ENCODE data around the gene LTB. TPM values are rescaled to one million over a fixed set of nuclear protein-coding genes. Genes with fewer than 3 reads are reported as not detected.

Gene LTB, protein sequence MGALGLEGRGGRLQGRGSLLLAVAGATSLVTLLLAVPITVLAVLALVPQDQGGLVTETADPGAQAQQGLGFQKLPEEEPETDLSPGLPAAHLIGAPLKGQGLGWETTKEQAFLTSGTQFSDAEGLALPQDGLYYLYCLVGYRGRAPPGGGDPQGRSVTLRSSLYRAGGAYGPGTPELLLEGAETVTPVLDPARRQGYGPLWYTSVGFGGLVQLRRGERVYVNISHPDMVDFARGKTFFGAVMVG
- polyA plus RNA-seq (ENCODE audit: insufficient read length in 4 of 4), result 1 to 10 TPM in 3 of 4 donors, under 1 TPM in 1; 0.88 to 2.3 (median 2.0) TPM

- DNase-seq (ENCODE audit: low read depth in 4 of 4, low spot score in 2 of 4), result no peak
These were observed at the start of gene LTB for GRCh38 chr6:31582230-31582643. Gene LTB, minus strand, starts transcription at chr6:31582424. Its CDS starts 7 bp downstream, at chr6:31582417.

DNA sequence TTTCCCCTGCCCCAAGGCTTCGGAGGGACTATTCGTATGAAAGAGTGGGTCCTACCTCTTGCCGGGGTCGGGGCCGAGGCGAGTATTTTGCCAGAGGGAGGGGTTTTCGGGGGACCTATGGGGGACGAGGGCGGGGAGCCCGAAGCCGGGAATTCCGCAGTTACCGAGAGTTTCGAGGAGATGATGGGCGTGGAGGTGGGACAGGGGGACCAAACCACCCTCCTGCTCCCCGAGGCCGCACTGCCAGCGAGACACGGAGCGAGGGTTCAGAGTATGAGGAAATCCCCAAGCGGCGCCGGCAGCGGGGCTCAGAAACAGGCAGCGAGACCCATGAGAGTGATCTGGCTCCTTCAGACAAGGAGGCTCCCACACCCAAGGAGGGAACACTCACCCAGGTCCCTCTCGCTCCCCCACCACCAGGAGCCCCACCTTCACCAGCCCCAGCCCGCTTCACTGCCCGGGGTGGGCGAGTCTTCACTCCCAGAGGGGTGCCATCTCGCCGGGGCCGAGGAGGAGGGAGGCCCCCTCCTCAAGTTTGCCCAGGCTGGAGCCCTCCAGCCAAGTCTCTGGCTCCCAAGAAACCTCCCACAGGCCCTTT, 49.6 kb upstream of the LTB start:
- DNase-seq (ENCODE audit: low read depth in 4 of 4, low spot score in 2 of 4), result no peak

DNA sequence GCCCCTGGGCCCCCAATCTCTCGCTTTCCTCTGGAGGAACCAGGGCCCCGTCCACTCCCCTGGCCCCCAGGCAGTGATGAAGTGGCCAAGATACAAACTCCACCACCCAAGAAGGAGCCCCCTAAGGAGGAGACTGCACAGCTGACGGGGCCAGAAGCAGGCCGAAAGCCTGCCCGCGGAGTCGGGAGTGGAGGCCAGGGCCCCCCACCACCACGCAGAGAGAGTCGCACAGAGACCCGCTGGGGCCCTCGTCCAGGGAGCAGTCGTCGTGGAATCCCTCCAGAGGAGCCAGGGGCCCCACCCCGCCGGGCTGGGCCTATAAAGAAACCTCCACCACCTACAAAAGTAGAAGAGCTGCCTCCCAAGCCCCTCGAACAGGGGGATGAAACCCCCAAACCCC, 49.0 kb upstream of the LTB start:
- DNase-seq (ENCODE audit: low read depth in 4 of 4, low spot score in 2 of 4), result no peak

DNA sequence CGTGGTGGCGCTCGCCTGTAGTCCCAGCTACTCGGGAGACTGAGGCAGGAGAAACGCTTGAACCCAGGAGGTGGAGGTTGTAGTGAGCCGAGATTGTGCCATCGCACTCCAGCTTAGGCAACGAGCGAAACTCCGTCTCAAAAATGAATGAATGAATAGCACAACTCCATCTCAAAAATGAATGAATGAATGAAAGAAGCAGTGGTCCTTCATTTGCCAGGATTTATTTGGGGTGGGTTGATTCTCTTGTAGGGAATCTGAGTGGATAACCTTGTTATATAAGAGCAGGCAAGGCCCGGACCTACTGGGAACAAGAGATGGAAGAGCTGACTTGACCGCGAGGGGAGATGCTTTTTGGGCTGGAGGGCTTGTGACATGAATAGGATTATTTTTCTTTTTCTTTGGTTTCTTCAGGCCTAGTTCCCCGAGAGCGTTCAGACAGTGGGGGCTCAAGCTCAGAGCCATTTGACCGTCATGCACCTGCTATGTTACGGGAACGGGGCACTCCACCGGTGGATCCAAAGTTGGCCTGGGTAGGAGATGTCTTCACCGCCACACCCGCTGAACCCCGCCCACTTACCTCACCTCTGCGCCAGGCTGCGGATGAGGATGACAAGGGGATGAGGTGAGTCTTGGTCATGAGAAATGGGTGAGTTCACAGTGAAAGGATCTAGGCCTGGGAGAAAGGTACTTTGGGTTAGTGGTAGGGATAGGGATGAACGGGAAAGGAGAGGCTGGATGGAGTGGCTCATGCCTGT, 48.1 kb upstream of the LTB start:
- no peak for DNase-seq (ENCODE audit: low read depth in 4 of 4, low spot score in 2 of 4)

DNA sequence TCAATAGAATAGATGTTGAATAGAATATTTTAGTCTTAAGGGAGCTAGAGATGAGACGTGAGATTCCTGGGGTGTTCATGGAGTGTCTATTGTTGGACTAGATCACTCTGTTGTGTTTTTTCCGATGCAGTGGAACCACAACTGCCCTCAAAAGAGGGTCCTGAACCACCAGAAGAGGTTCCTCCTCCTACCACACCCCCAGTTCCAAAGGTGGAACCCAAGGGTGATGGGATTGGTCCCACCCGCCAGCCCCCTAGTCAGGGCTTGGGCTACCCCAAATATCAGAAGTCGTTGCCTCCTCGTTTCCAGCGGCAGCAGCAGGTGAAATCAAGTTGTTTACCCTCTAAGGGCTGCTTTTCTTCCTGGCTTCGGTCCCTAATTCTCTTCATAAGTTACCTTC, 46.8 kb upstream of the LTB start:
- DNase-seq (ENCODE audit: low read depth in 4 of 4, low spot score in 2 of 4), result no peak

- no peak for DNase-seq (ENCODE audit: low read depth in 4 of 4, low spot score in 2 of 4)
These were observed 45.6 kb upstream of the LTB start for GRCh38 chr6:31627690-31628287.

DNA sequence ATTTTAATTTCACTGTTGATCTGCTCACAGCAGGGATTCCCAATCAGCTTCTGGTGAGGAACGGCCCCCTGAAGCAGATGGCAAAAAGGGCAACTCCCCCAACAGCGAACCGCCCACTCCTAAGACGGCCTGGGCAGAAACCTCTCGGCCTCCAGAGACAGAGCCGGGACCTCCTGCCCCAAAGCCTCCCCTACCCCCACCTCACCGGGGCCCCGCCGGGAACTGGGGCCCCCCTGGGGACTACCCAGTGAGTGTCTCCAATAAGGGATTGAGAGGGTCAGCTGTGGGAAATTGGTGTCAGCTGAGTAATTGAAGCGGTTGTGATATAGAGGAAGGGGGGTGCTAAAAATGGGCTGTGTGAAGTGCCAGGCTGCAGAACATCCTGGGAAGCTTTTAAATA, 44.7 kb upstream of the LTB start:
- DNase-seq (ENCODE audit: low read depth in 4 of 4, low spot score in 2 of 4), result no peak

DNA sequence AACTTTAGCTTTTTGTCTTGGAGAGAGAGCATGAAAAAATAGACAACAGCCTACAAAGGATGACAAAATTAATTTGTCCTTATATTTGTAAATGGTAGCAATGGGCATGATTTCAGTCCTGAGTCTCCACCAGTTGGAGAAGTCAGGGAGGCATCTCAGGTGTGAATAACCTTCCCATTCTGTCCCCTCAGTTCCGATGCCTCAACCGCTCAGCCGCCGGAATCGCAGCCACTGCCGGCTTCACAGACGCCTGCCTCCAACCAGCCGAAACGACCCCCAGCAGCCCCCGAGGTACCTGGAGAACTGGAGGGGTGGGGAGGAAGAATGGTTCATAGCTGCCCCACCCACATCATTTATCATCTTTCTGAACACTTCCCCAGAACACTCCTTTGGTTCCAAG, 41.8 kb upstream of the LTB start:
- DNase-seq (ENCODE audit: low read depth in 4 of 4, low spot score in 2 of 4), result no peak

- no peak for DNase-seq (ENCODE audit: low read depth in 4 of 4, low spot score in 2 of 4)
These were observed 40.5 kb upstream of the LTB start for GRCh38 chr6:31622684-31623091.

- peak in 1 of 4 donors; percentile 14 for DNase-seq (ENCODE audit: low read depth in 4 of 4, low spot score in 2 of 4)
These were observed 39.8 kb upstream of the LTB start for GRCh38 chr6:31621991-31622390.

- peak in 2 of 4 donors; percentile 16 to 29 for DNase-seq (ENCODE audit: low read depth in 4 of 4, low spot score in 2 of 4)
These were observed 39.2 kb upstream of the LTB start for GRCh38 chr6:31621320-31621939.

GRCh38 chr6:31620586-31621319, 38.5 kb upstream of the LTB start, which contains the start of gene PRRC2A:
Gene PRRC2A, plus strand, starts transcription at chr6:31620715. Its CDS starts 2,075 bp downstream, at chr6:31622790.
- DNase-seq (ENCODE audit: low read depth in 4 of 4, low spot score in 2 of 4), result peak; percentile 36 to 95 (median 58)

DNA sequence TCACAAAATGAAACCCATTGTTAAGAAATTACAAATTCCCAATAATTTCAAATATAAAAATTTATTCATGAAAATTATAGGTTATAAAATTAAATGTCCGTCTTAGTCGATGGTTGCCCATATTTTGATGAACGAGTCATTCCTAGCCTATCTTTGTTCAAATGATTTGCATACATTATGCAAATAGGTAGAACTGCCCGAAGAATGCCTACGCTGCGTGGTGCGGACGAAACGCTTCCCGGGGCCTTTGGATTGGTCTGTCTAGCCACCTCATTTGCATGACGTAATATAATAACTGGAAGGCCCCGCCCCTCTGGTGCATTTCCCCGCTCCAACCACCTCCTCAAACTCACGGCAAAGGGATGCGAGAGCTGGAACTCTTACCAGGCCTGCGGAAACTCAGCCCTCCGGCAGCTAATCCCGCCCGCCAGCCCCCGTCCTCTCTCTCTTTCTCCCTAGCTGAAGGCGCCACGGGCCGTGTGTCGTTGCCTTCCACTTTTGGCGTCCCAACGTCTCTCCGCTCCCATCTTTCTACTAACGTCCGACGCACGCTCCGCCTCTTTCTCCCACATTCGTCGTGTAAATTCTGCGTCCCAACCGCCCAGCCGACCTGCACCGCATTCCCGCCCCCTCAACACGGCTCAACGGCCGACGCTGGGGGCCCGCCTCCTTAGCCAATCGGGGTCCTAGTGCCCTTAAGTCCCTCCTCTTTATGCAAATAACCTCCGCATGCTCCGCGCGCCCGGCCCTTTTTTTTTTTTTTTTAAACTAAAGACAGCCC, 37.8 kb upstream of the LTB start:
- DNase-seq (ENCODE audit: low read depth in 4 of 4, low spot score in 2 of 4), result peak; percentile 96 to 99 (median 98)

DNA sequence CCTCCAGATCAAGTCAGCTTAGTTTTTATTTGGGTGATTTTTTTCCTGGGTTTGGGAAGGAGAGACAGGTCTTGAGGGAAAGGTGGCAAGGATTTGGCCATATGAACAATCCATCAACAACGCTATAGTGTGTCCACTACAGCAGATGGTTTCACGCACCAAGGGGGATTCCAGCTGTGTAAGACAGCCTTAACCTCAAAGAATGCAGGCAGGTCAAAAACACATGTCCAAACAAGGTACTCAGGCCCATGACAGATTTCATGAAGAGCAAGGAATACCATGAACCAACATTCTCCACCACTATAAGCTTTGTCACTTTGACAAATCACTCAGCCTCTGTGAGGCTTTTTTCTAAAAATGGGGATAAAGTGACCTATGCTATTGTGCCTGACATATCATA, 34.8 kb upstream of the LTB start:
- DNase-seq (ENCODE audit: low read depth in 4 of 4, low spot score in 2 of 4), result no peak

- no peak for DNase-seq (ENCODE audit: low read depth in 4 of 4, low spot score in 2 of 4)
These were observed 33.5 kb upstream of the LTB start for GRCh38 chr6:31615748-31616147.

GRCh38 chr6:31614684-31615578, 32.7 kb upstream of the LTB start, which contains the start of gene AIF1:
Gene AIF1, plus strand, starts transcription at chr6:31615234. Its CDS starts 96 bp downstream, at chr6:31615330.
- DNase-seq (ENCODE audit: low read depth in 4 of 4, low spot score in 2 of 4), result no peak

DNA sequence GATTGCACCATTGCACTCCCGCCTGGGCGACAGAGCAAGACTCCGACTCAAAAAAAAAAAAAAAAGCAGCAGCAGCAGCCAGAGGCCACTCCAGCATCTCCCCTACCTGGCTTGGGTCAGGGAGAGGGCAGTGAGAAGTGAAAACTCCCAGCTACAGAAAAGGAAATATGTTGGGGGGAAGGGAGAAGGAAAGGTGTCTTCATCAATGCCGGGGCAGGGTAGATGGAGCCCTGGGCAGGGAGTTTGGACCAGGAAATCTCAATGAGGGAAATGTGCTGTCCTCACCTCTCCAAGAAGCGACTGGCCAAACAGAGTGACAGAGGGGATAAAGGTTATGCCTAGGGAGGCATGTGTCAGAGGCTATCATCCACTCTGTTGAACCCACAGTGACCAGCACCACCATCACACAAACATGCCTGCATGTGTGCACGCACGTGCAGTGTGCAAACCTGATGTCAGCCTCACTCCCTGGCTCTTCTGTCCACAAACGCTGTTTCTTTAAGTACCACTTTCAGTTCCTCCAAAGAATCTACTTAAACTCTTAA, 31.9 kb upstream of the LTB start:
- no peak for DNase-seq (ENCODE audit: low read depth in 4 of 4, low spot score in 2 of 4)

- DNase-seq (ENCODE audit: low read depth in 4 of 4, low spot score in 2 of 4), result no peak
These were observed 28.7 kb upstream of the LTB start for GRCh38 chr6:31610968-31611367.
